GM11168 (cell line): ENCODE measurements around the gene TBC1D3B.
"Not testable (repeated sequence)": the region's sequence is repeated elsewhere in the genome, so short reads cannot be mapped to it uniquely, and the experiment has no call there.

ENCODE experiments used
- in situ Hi-C: fragments of 300-500 bp; cut with MboI; formaldehyde crosslinking; loops from one replicate; pipeline ENCODE4 v1.12.0; 2022; ENCODE audit warnings: low sequenced_read_pairs; ENCODE audit not compliant: unreplicated experiment

Gene TBC1D3B

GRCh38 chr17:36136036-36136435 is 40.4 kb downstream of the TBC1D3B start:
- in situ Hi-C loops, result no loop called here

- in situ Hi-C loops, result no loop called here
These were observed 41.0 kb downstream of the TBC1D3B start for GRCh38 chr17:36135465-36135864.

- in situ Hi-C loops, result no loop called here
These were observed 42.7 kb downstream of the TBC1D3B start for GRCh38 chr17:36133602-36134236.

- in situ Hi-C loops, result no loop called here
These were observed 44.0 kb downstream of the TBC1D3B start for GRCh38 chr17:36132421-36132831.

- in situ Hi-C loops, result no loop called here
These were observed 44.5 kb downstream of the TBC1D3B start for GRCh38 chr17:36131931-36132330.

GRCh38 chr17:36131421-36131820 is 45.0 kb downstream of the TBC1D3B start:
- in situ Hi-C loops, result no loop called here

GRCh38 chr17:36130346-36130745 is 46.1 kb downstream of the TBC1D3B start:
- in situ Hi-C loops, result no loop called here

- in situ Hi-C loops, result no loop called here
These were observed 46.8 kb downstream of the TBC1D3B start for GRCh38 chr17:36129616-36130015.

GRCh38 chr17:36128411-36128978 is 47.9 kb downstream of the TBC1D3B start:
- in situ Hi-C loops, result no loop called here

GRCh38 chr17:36127911-36128310 is 48.5 kb downstream of the TBC1D3B start:
- in situ Hi-C loops, result no loop called here

GRCh38 chr17:36127199-36127893 is 49.1 kb downstream of the TBC1D3B start:
- in situ Hi-C loops, result no loop called here

GRCh38 chr17:36124879-36125824 is 51.3 kb downstream of the TBC1D3B start:
- in situ Hi-C loops, result no loop called here

GRCh38 chr17:36123431-36123830 is 53.0 kb downstream of the TBC1D3B start:
- in situ Hi-C loops, result no loop called here

- in situ Hi-C loops, result not testable (repeated sequence)
These were observed 55.3 kb downstream of the TBC1D3B start for GRCh38 chr17:36121099-36121498.

GRCh38 chr17:36120221-36120620 is 56.2 kb downstream of the TBC1D3B start:
- in situ Hi-C loops, result no loop called here

GRCh38 chr17:36118477-36119353 is 57.7 kb downstream of the TBC1D3B start:
- in situ Hi-C loops, result no loop called here

- in situ Hi-C loops, result no loop called here
These were observed 58.7 kb downstream of the TBC1D3B start for GRCh38 chr17:36117505-36118382.
